Activated CD4-positive, alpha-beta T cell treated with anti-CD3 and anti-CD28 coated beads, Interleukin-2, Interleukin-4, amounts not matched to agents 100 ng/mL and 50 ng/mL, durations not matched to agents 16 hours and 8 hours (primary cell): Measurements from ENCODE around the gene CSNK1G2.

Experiments
- DNase-seq: peaks from one replicate; pipeline ENCODE4 v3.0.0-alpha.2; 2020; ENCODE audit warnings: low spot score

Gene CSNK1G2

GRCh38 chr19:1968279-1969175 lies 27.6 kb downstream of the CSNK1G2 start:
- no peak for DNase-seq

DNA sequence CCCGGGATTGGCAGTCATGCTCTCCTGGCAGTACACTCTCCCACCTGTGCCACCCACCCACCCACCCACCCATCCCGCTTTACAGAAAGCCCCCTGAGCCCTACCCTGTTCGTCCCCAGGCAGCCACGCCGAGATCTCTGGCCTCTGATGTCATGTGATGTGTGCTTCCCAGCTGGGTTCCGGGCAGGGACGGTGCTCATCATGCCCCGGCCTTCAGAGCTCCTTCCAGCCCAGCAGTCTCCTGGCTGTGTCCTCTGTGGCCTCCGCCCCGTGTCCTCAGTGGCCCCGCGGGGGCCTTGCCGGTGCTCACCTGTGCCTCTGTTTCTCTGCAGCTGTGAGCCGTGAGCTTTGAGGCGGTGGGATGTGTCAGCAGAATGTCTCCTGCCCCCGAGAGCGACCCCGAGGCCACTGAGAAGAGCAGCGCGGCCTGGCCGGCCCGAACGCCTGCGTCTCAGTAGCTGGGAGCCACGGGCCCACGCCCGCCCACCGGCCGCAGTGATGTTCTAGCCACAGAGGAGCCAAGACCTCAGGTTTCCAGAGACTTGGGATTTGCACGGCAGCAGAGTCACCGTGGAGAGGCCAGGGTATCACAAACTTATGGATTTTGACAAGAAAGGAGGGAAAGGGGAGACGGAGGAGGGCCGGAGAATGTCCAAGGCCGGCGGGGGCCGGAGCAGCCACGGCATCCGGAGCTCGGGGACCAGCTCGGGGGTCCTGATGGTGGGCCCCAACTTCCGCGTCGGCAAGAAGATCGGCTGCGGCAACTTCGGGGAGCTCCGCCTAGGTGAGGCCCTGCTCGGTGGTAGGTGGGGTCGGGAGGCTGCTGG lies 28.4 kb downstream of the CSNK1G2 start:
- no peak for DNase-seq

- no peak for DNase-seq
Measured at GRCh38 chr19:1970003-1970805, 29.2 kb downstream of the CSNK1G2 start.

DNA sequence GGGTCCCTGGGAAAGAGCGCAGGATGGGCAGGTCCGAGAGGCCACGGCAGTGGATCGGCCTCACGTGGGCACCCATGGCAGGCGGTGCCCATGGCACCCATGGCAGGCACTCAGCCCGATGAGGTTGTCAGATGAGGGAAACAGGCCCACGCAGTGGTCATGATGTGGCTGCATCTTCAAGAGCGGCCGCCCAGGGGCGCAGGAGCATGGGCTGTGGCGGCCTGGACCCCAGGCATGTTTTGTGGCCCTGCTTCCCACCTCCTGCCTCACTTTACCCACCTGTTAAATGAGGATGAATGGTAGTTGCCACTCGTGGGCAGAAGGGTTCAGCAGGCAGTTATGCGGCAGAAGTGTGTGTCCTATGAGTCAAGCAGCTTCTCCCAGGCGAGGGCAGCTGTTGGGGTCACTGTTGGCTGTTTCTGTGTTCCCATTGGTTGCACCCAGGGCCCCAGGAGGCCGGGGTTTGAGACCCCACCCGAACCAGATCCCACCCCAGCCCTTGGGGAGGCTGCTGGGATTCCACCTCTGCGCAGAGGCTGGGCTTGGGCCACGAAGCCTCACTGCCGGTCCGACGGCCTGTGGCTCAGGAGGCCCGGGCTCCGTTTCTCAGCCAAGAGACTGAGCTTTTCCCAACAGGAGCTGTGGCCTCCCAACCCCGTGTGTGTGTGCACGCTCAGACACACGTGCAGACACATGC lies 30.0 kb downstream of the CSNK1G2 start:
- DNase-seq, result no peak

GRCh38 chr19:1974381-1975161 lies 33.6 kb downstream of the CSNK1G2 start:
- no peak for DNase-seq

- no peak for DNase-seq
Measured at GRCh38 chr19:1975162-1975480, 34.1 kb downstream of the CSNK1G2 start.

- DNase-seq, result no peak
Measured at GRCh38 chr19:1977120-1977519, 36.1 kb downstream of the CSNK1G2 start.

GRCh38 chr19:1978346-1978894 lies 37.4 kb downstream of the CSNK1G2 start:
- DNase-seq, result no peak

GRCh38 chr19:1979017-1979416 lies 38.0 kb downstream of the CSNK1G2 start:
- DNase-seq, result no peak

DNA sequence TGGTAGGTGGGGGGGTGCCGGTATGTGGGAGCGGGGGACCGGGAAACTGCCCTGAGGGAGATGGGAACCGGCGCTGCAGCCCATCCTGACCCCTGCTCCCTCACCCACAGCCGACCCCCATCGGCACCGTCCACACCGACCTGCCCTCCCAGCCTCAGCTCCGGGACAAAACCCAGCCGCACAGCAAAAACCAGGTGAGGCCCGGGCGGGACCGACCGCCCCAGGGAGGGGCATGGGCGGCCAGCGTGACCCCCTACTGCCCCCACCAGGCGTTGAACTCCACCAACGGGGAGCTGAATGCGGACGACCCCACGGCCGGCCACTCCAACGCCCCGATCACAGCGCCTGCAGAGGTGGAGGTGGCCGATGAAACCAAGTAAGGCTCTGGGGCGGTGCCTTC lies 38.7 kb downstream of the CSNK1G2 start:
- DNase-seq, result no peak

DNA sequence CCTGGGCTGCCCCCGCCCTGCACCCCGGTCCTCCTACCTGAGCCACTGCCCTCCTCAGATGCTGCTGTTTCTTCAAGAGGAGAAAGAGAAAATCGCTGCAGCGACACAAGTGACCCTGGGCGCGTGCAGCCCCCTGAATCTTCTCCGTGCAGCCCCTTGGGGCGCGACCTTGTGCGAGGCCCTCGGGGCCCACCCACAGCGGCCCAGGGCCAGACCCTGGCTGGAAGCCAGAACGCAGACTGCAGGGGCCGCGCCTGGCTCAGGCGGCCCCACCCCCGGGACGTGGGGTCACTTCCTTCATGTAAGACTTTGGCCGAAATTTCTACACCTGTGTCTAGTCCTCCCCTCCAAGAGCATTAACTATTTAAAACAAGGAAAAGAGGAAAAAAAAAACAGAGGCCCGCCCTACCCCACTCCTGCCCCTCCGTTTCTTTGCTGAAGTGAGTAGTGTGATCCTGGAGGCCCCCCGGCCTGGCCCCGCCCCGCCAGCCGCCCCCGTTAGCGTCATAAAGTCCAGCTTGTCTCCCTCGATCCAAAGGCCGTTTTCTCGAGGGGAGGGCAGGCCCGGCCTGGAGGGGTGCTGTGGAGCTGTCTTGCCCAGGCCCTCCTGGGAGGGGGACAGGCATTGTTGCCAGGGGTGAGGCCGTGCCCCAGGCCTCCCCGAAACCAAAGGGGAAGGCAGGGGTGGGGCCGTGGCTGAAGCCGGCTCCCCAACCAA lies 39.3 kb downstream of the CSNK1G2 start:
- no peak for DNase-seq

DNA sequence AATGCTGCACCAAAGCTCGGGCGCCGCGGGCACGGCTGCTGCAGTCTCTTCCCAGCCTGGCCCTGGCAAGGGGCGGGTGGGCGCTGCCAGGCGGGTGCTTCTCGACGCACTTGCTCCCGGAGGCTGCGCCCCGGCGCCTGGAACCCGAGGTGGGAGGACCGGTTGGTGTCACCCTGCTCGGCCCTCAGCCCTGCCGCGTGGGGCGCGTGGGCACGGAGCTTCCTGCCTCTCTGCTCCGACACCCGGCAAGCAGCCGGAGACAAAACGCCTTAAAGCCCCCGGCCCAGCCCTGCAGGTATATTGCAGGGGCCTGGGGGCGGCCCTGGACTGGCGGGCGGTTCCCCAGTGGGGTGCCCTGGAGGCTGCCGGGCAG lies 39.8 kb downstream of the CSNK1G2 start:
- no peak for DNase-seq

DNA sequence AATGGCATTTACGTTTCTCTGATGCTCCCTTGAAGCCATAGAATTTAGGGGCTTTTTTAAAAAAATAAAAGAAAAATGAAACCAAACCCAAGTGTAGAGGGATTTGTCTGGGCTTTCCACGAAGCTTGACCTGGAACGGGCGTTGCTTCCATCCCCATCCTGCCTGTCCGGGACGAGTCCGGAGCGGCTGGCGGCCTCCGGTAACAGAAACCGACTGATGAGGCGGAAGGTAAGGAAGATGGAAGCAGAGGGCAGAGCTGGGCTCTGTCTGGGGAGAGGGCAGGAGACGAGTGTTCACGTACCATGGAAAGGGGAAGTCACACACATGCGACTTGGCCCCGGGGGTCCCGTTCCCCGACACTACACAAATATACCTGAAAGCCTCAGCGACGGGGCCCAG lies 40.3 kb downstream of the CSNK1G2 start:
- DNase-seq, result no peak

DNA sequence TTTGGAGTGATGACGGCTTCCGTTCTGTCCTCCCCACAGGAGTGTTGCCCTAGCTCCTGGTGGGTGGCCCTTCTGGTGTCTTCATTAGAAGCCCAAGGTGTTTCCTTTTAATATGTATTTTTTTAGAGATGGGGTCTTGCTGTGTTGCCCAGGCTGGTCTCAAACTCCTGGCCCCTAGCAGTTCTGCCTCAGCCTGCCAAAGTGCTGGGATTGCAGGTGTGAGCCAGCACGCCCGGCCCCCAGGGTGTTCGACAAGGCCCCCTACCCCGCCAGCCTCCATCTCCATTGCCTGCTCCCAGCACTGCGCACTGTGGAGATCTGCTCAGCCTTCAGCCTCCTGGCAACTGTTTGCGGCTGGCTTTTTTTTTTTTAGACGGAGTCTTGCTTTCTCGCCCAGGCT lies 43.4 kb downstream of the CSNK1G2 start:
- DNase-seq, result no peak

GRCh38 chr19:1985588-1986356 lies 44.8 kb downstream of the CSNK1G2 start:
- DNase-seq, result no peak

GRCh38 chr19:1986357-1987162 lies 45.6 kb downstream of the CSNK1G2 start:
- DNase-seq, result no peak

- DNase-seq, result no peak
Measured at GRCh38 chr19:1987197-1988187, 46.5 kb downstream of the CSNK1G2 start.
